ENCODE data around the gene NFKBIE. TPM values are rescaled to one million over a fixed set of nuclear protein-coding genes. Genes with fewer than 3 reads are reported as not detected.
A peak's percentile ranks its signal among the peaks of the same experiment; 100 is the strongest.

The NFKBIE gene
- total RNA-seq, 1 experiment from 2014 or later, result 7.6 TPM

GRCh38 chr6:44223319-44224028 is 41.9 kb downstream of the NFKBIE start, which contains the start of gene SLC29A1:
Gene SLC29A1 (plus strand): TSS chr6:44223595. CDS start chr6:44227314, 3,719 bp downstream.
- H3K79me2 ChIP-seq (ENCODE audit: insufficient read depth, low read length), result peaks cover 48% of the 10 kb centered on the region
- peak within 1 kb of the TSS; percentile 81 for H3K9ac ChIP-seq (ENCODE audit: low read length)
- intact Hi-C loops (cut with micrococcal nuclease), result no loop called here
- H3K9me2 ChIP-seq (ENCODE audit: insufficient read depth), result no peaks in the 10 kb centered on the region
- H4K20me1 ChIP-seq (ENCODE audit: insufficient read depth), result peaks cover 4% of the 10 kb centered on the region; the same call in 1 of the 2 replicates
- TF ChIP-seq CTCF (IDR thresholded peaks at IDR 0.05 in 2 of 3, conservative IDR thresholded peaks at IDR 0.05 in 1 of 3; ENCODE audit: borderline replicate concordance in 1 of 3, insufficient read depth in 1 of 3, low read depth in 2 of 3, low read length in 2 of 3) (peak in 1 of 3 experiments; percentile 7; a peak in 2 of 6 replicates), POLR2A (IDR thresholded peaks at IDR 0.05; ENCODE audit: borderline replicate concordance, extremely low read depth, insufficient read depth, insufficient read length) (peak; percentile 53), POLR2AphosphoS5 (IDR thresholded peaks at IDR 0.05; ENCODE audit: low read depth, low read length) (peak; percentile 69), CBX3 (IDR thresholded peaks at IDR 0.05; ENCODE audit: low read depth) (no peak), ZFX (IDR thresholded peaks at IDR 0.05) (peak; percentile 63; the same call in 1 of the 2 replicates)
- DNase-seq (ENCODE audit: low read depth, low spot score), result no peak
- peaks cover 39 to 67% of the 10 kb centered on the region in 2 experiments for H3K4me1 ChIP-seq (ENCODE audit: control insufficient read depth in 1 of 2, insufficient read depth in 2 of 2, low read length in 2 of 2)
- ATAC-seq, result peak; percentile 62
- ChIA-PET RAD21 (ENCODE audit: low non-redundant PET in 1 of 2, low total read pairs in 2 of 2, uncharacterized antibody in 2 of 2, unreplicated experiment in 2 of 2) (interaction anchor here in 1 of 2 experiments (1.4 kb wide), 1 partner anchor 22 kb away, joined by 3 read pairs; no protein-coding TSS in a partner anchor), POLR2A (interaction anchor here (1.0 to 3.0 kb wide), 7 partner anchors 11 to 91 kb away, joined by 3 to 27 read pairs (median 5); partner anchors contain the start of genes HSP90AB1 and SLC35B2), CTCF (interaction anchor here (0.9 to 3.7 kb wide), 4 partner anchors 11 to 51 kb away, joined by 3 to 22 read pairs (median 8); no protein-coding TSS in a partner anchor)
- no peaks in the 10 kb centered on the region for H3K27me3 ChIP-seq (ENCODE audit: insufficient read depth, low read length)
- H3K36me3 ChIP-seq (ENCODE audit: control insufficient read depth in 1 of 2, insufficient read depth in 2 of 2, low read length in 2 of 2), result peaks cover 0 to 10% of the 10 kb centered on the region in 2 experiments; a peak in 1 of 4 replicates
- peak within 1 kb of the TSS; percentile 93 for H3K4me2 ChIP-seq (ENCODE audit: low read length)
- H3K27ac ChIP-seq (ENCODE audit: low read depth, low read length), result peak within 1 kb of the TSS; percentile 81
- BruUV-seq (replicated peaks), result no TSS peak
- H3K9me3 ChIP-seq (ENCODE audit: control insufficient read depth in 1 of 2, insufficient read depth in 1 of 2, low read depth in 1 of 2, low read length in 2 of 2), result no peaks in the 10 kb centered on the region
- peak within 1 kb of the TSS; percentile 65 to 74 for H3K4me3 ChIP-seq (replicated peaks in 1 of 2; ENCODE audit: low read depth in 1 of 2, low read length in 2 of 2)
- H2AFZ ChIP-seq (ENCODE audit: low read depth, low read length, poor library complexity, severe bottlenecking), result peak within 1 kb of the TSS; percentile 61

Data from HCT116 (cell line).